ENCODE results near the gene SLC38A2.

Gene SLC38A2

GRCh38 chr12:46373301-46374296 is 1.0 kb upstream of the SLC38A2 start:
- peak; percentile 51 for DNase-seq

- peak; percentile 70 for DNase-seq
Observed at GRCh38 chr12:46371718-46372543, 642 bp downstream of the SLC38A2 start.

- peak; percentile 94 for DNase-seq
Observed at GRCh38 chr12:46370792-46371717, 1.5 kb downstream of the SLC38A2 start.

GRCh38 chr12:46370380-46370734 is 2.2 kb downstream of the SLC38A2 start:
- no peak for DNase-seq

GRCh38 chr12:46369474-46370379 is 2.8 kb downstream of the SLC38A2 start:
- DNase-seq = no peak

GRCh38 chr12:46369095-46369473 is 3.5 kb downstream of the SLC38A2 start:
- DNase-seq = no peak

- no peak for DNase-seq
Observed at GRCh38 chr12:46368684-46369083, 3.9 kb downstream of the SLC38A2 start.

GRCh38 chr12:46368138-46368537 is 4.4 kb downstream of the SLC38A2 start:
- DNase-seq = no peak

GRCh38 chr12:46367351-46368029 is 5.1 kb downstream of the SLC38A2 start:
- no peak for DNase-seq

- DNase-seq = no peak
Observed at GRCh38 chr12:46366771-46367170, 5.8 kb downstream of the SLC38A2 start.

GRCh38 chr12:46365951-46366379 is 6.6 kb downstream of the SLC38A2 start:
- DNase-seq = no peak

- no peak for DNase-seq
Observed at GRCh38 chr12:46364777-46365580, 7.6 kb downstream of the SLC38A2 start.

- no peak for DNase-seq
Observed at GRCh38 chr12:46364300-46364696, 8.3 kb downstream of the SLC38A2 start.

GRCh38 chr12:46363582-46364299 is 8.8 kb downstream of the SLC38A2 start:
- DNase-seq = no peak

- DNase-seq = no peak
Observed at GRCh38 chr12:46362895-46363581, 9.5 kb downstream of the SLC38A2 start.

GRCh38 chr12:46361667-46362034 is 10.9 kb downstream of the SLC38A2 start:
- DNase-seq = no peak

GRCh38 chr12:46360908-46361666 is 11.5 kb downstream of the SLC38A2 start:
- DNase-seq = no peak

- DNase-seq = no peak
Observed at GRCh38 chr12:46360370-46360769, 12.2 kb downstream of the SLC38A2 start.

All from activated CD4-positive, CD25-positive, alpha-beta regulatory T cell treated with anti-CD3 and anti-CD28 coated beads, Interleukin-2, amount 50 U/mL, for 72 hours (primary cell).